Activated CD8-positive, alpha-beta memory T cell treated with anti-CD3 and anti-CD28 coated beads, Interleukin-2, amount 50 U/mL, for 24 hours (primary cell): ENCODE data around the gene GLIS1.

ENCODE experiments used
- DNase-seq: peaks from one replicate; pipeline ENCODE4 v3.0.0-alpha.2; 2020; ENCODE audit errors: extremely low read depth

The GLIS1 gene

GRCh38 chr1:53463961-53464899 is 274.7 kb downstream of the GLIS1 start:
- no peak for DNase-seq

DNA sequence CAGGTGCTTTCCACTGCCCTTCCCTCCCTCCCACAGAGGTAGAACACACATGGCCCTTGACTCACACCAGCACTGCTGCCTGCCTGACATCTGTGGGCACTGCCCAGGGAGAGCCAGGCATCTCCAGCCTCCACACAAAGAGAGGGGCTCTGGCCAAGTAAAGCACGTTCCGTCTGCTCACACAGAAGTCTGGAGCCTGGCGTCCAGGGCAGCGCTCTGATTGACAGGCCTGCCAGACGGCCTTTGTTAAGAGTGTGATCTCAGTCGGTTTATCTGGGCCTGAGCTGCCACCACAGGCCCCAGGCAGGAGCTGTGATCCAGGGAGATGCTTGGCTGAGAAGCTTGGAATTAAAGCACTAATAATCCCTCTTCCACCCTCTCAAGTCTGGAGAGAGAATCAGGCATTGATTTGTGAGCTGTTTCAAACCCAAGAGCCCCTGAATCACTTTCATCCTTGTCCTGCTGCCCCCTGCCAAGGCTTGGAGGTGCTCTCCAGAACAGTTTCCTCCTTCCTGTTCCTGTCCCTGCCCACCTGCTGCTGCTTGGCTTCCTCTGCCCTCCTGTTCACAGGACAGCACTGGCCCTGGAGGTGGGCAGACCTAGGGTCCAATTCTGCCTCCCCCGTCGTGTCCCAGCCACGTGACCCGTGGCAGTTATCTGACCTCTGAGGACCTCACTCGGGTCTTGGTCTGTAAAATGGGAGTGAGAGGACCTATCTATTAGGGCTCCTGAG is 276.0 kb downstream of the GLIS1 start:
- no peak for DNase-seq

DNA sequence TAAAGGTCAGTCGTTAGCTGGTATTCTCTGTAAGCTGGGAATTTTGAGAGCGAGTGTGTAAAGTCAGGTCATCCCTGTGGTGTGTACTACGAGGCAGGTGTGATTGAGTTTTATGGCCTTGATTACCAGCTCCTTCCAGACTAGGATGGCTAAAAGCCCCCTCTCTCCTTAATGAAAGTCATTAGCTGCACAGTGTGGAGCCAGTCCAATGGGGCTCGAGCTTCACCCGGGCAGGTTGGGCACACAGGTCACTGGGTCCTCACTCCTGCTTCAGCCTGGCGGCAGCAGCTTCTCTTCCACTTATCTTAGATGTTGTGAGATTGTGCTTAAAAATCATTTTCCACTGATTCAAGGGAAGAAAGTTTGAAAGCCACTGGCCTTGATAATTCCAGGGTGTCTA is 276.8 kb downstream of the GLIS1 start:
- no peak for DNase-seq

GRCh38 chr1:53461323-53462044 is 277.5 kb downstream of the GLIS1 start:
- DNase-seq, result no peak

DNA sequence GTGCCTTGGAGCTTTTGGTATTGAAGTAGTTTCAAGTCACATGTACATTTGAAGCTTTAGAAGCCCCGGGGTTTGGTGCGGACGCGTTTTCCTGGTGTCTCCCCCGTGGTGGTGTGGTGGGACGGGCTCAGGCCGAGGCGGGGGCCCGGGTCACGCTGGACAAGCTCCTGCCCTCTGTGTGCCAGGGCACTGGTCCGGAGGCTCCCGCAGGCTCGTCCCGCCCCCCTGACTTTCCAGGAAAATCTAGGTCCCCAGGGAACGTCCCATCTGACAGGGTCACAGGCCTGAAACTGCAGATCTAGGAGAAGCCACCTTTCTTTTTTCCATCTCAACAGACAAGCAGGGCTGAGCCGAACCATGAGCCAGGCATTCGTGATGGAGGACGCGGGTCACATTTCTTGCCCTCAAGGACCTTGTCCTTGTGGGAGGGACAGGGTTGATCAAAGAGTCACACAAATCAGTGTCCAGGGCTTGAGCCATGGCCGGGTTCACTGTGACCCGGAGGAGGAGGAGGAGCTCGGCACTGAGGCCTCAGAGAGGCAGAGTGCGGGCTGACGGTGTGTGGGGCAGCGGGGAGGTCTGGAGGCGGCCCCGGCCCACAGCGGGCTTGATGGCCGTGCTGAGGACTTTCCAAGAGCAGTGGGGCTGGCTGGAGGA is 278.2 kb downstream of the GLIS1 start:
- DNase-seq, result no peak

- DNase-seq, result no peak
Measured at GRCh38 chr1:53460211-53460634, 278.7 kb downstream of the GLIS1 start.

- no peak for DNase-seq
Measured at GRCh38 chr1:53459321-53460175, 279.4 kb downstream of the GLIS1 start, which contains the start of gene DMRTB1. Gene DMRTB1 (plus strand): TSS chr1:53459399. CDS start chr1:53459454, 55 bp downstream.

GRCh38 chr1:53458634-53459033 is 280.3 kb downstream of the GLIS1 start:
- no peak for DNase-seq
